CD8-positive, alpha-beta memory T cell (primary cell): Measurements from ENCODE around the gene PEA15. TPM values are rescaled to one million over a fixed set of nuclear protein-coding genes. Genes with fewer than 3 reads are reported as not detected.

Experiments used
- CTCF ChIA-PET: fragments of 350-600 bp; sonication (Branson Sonifier 250); formaldehyde crosslinking; loops from one replicate; lab custom pipeline; 2021; ENCODE audit warnings: antibody characterized with exemption; lab: Charles Lee
- POLR2A ChIA-PET: fragments of 350-600 bp; sonication (Branson Sonifier 250); formaldehyde crosslinking; loops from one replicate; lab custom pipeline; 2021; ENCODE audit warnings: antibody characterized with exemption; lab: Charles Lee
- DNase-seq, 5 donors: peaks; one replicate each; pipeline versions ENCODE4 v3.0.0 to v3.0.0-alpha.2; 2020 to 2022; ENCODE audit warnings: mixed read lengths in 1 of 5
- H3K27ac ChIP-seq: one replicate; pipeline ENCODE4 v1.7.0; 2013; ENCODE audit warnings: low read depth, mild to moderate bottlenecking, low read length, moderate library complexity
- H3K27me3 ChIP-seq: 2 replicates; pipeline ENCODE4 v1.7.0; 2013; ENCODE audit warnings: low read length, mild to moderate bottlenecking; ENCODE audit not compliant: insufficient read depth, poor library complexity, severe bottlenecking
- H3K36me3 ChIP-seq: 2 replicates; pipeline ENCODE4 v1.7.0; 2013; ENCODE audit warnings: mild to moderate bottlenecking, low read length, moderate library complexity; ENCODE audit not compliant: insufficient read depth
- H3K4me1 ChIP-seq: 2 replicates; pipeline ENCODE4 v1.7.0; 2013; ENCODE audit warnings: mild to moderate bottlenecking, low read length, moderate library complexity; ENCODE audit not compliant: insufficient read depth
- H3K4me3 ChIP-seq: 2 replicates; pipeline ENCODE4 v1.7.0; 2013; ENCODE audit warnings: mild to moderate bottlenecking, low read length
- H3K9me3 ChIP-seq: 2 replicates; pipeline ENCODE4 v1.7.0; 2013; ENCODE audit warnings: mild to moderate bottlenecking, low read length
- H3K27ac Mint-ChIP-seq, 8 donors: one replicate each; pipeline ENCODE4 v1.8.0; 2020 to 2021; ENCODE audit warnings: mixed read lengths in 8 of 8, mild to moderate bottlenecking in 6 of 8, inconsistent platforms in 3 of 8, moderate library complexity in 3 of 8
- H3K27me3 Mint-ChIP-seq, 2 donors: one replicate each; pipeline ENCODE4 v1.8.0; 2020 to 2021; ENCODE audit warnings: mixed read lengths in 2 of 2, mild to moderate bottlenecking in 1 of 2, moderate library complexity in 1 of 2
- H3K36me3 Mint-ChIP-seq, 3 donors: one replicate each; pipeline ENCODE4 v1.8.0; 2020 to 2021; ENCODE audit warnings: mixed read lengths in 3 of 3, inconsistent platforms in 1 of 3, mild to moderate bottlenecking in 1 of 3
- H3K4me1 Mint-ChIP-seq, 3 donors: one replicate each; pipeline ENCODE4 v1.8.0; 2020 to 2021; ENCODE audit warnings: mixed read lengths in 3 of 3, inconsistent platforms in 1 of 3, mild to moderate bottlenecking in 1 of 3
- H3K4me3 Mint-ChIP-seq, 7 donors: one replicate each; pipeline ENCODE4 v1.8.0; 2020 to 2021; ENCODE audit warnings: mixed read lengths in 7 of 7, mild to moderate bottlenecking in 6 of 7, moderate library complexity in 4 of 7, inconsistent platforms in 2 of 7
- H3K9me3 Mint-ChIP-seq, 5 donors: one replicate each; pipeline ENCODE4 v1.8.0; 2020 to 2022; ENCODE audit warnings: mixed read lengths in 5 of 5, mild to moderate bottlenecking in 3 of 5, moderate library complexity in 2 of 5, inconsistent platforms in 1 of 5
- polyA plus RNA-seq: library from polyadenylated mRNA; unstranded; fragments of 300-500 nt; fragmentation: Illumina TruSeq; gene quantifications from one replicate; pipeline ENCODE4 v1.2.3, GENCODE V29; 2021
- total RNA-seq, 2 experiments: library from RNA; stranded (reverse); gene quantifications; one replicate each; pipeline ENCODE4 v1.2.3, GENCODE V29; 2021

Gene PEA15
- total and polyA plus RNA-seq, 3 experiments from 2014 or later: 9.1 to 81.4 (median 77.4) TPM

DNA sequence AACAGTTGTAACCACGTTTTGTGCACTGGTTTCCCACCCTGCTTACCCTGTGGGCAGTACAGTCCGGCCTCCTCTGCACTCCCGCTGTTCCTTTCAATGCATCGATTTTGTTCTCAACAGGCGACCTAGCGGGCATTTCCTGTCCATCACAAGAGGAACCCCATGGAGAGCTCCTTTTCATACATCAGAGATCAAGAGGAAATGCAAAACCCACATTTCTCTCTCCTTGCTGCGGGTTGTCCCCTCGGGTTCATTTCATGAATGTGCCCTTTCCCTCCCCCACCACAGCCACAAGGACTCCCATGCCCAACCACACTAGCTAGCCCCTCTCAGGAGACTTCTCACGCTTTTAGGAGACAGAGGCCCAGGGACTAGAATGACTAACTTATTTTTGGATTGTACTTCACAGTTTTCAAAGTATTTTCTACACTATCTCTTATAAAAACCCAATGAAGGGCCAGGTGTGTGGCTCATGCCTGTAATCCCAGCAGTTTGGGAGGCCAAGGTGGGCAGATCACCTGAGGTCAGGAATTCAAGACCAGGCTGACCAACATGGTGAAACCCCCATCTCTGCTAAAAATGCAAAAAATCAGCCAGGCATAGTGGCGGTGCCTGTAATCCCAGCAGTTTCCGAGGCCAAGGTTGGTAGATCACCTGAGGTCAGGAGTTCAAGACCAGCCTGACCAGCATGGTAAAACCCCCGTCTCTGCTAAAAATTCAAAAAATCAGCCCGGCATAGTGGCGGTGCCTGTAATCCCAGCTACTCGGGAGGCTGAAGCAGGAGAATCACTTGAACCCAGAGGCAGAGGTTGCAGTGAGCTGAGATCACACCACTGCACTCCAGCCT is 35.4 kb upstream of the PEA15 start:
- Mint-ChIP-seq H3K27me3 (peaks cover 23 to 44% of the 10 kb centered on the region in 2 donors), H3K4me1 (peaks cover 7 to 9% (median 7%) of the 10 kb centered on the region in 3 donors), H3K4me3 (no peak overlapping the region), H3K9me3 (no peaks in the 10 kb centered on the region), H3K36me3 (no peaks in the 10 kb centered on the region), H3K27ac (peak overlapping the region in 4 of 8 donors; percentile 6 to 76 (median 34))
- H3K4me3 ChIP-seq: no peak overlapping the region
- POLR2A ChIA-PET: no interaction called here
- H3K27me3 ChIP-seq: peaks cover 7% of the 10 kb centered on the region
- H3K4me1 ChIP-seq: no peaks in the 10 kb centered on the region
- no peaks in the 10 kb centered on the region for H3K9me3 ChIP-seq
- no peak overlapping the region for H3K27ac ChIP-seq
- DNase-seq: no peak
- H3K36me3 ChIP-seq: no peaks in the 10 kb centered on the region
- CTCF ChIA-PET: no interaction called here

DNA sequence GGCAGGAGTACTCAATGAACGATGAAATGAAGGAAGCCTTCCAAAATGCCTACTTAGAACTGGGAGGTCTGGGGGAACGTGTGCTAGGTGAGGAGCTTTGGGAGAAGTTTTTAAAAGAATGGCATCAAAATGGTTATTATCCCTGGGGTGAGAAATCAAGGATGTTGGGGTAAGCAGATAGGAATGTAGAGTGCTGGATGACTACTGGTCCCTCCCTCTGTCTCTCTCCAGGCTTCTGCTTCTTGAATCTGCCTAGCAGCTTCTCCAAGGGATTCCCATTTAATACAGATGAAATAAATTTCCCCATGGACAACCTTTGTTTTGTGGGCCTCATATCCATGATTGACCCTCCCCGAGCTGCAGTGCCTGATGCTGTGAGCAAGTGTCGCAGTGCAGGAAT is 33.8 kb upstream of the PEA15 start:
- no peaks in the 10 kb centered on the region for H3K36me3 Mint-ChIP-seq
- POLR2A ChIA-PET: no interaction called here
- no peaks in the 10 kb centered on the region for H3K9me3 ChIP-seq
- no peak overlapping the region for H3K27ac Mint-ChIP-seq
- peaks cover 14 to 38% of the 10 kb centered on the region in 2 donors for H3K27me3 Mint-ChIP-seq
- peaks cover 7 to 9% (median 7%) of the 10 kb centered on the region in 3 donors for H3K4me1 Mint-ChIP-seq
- no peaks in the 10 kb centered on the region for H3K27me3 ChIP-seq
- H3K9me3 Mint-ChIP-seq: no peaks in the 10 kb centered on the region
- H3K27ac ChIP-seq: no peak overlapping the region
- no peaks in the 10 kb centered on the region for H3K36me3 ChIP-seq
- H3K4me1 ChIP-seq: no peaks in the 10 kb centered on the region
- no peak overlapping the region for H3K4me3 ChIP-seq
- CTCF ChIA-PET: no interaction called here
- H3K4me3 Mint-ChIP-seq: no peak overlapping the region
- no peak for DNase-seq

DNA sequence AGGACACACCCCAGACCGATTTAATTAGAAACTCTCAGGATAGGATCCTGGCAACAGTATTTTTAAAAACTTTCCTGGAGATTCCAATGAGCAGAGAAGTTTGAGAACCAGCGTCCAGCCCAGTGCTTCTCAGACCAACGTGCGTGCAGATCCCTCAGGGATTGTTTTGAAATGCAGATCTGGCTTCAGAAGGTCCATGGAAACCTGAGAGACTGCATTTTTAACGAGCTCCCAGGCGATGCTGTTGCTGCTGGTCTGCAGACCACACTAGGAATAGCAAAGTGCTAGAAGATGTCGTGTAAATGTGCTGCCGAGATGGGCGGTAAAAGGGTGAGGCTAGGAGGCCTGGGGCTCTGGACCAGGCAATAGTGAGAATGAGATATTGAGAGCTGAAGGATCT is 33.2 kb upstream of the PEA15 start:
- ChIA-PET CTCF (no interaction called here), POLR2A (no interaction called here)
- Histone ChIP-seq H3K4me3 (no peak overlapping the region), H3K36me3 (no peaks in the 10 kb centered on the region), H3K27ac (no peak overlapping the region), H3K4me1 (no peaks in the 10 kb centered on the region), H3K27me3 (no peaks in the 10 kb centered on the region), H3K9me3 (no peaks in the 10 kb centered on the region)
- Mint-ChIP-seq H3K27ac (no peak overlapping the region), H3K36me3 (no peaks in the 10 kb centered on the region), H3K4me1 (peaks cover 7 to 9% (median 7%) of the 10 kb centered on the region in 3 donors), H3K9me3 (no peaks in the 10 kb centered on the region), H3K4me3 (no peak overlapping the region), H3K27me3 (peaks cover 11 to 34% of the 10 kb centered on the region in 2 donors)
- DNase-seq: no peak

DNA sequence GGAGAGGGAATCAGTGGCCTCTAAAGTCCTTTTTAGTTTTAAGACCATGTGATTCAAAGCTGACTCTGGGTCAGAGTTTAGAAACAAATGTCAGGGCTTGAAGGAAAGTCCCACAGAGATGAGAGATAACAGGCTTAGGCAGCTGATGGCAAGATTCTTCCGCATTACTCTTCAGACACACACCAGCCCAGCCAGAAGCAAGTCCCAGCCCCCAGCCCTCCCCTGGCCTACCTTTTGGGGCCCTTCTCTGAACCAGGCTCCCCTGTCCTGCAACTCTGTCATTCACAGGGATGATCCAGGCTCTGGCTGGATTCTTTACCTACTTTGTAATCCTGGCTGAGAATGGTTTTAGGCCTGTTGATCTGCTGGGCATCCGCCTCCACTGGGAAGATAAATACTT is 28.0 kb upstream of the PEA15 start:
- no peak for DNase-seq
- Histone ChIP-seq H3K4me1 (no peaks in the 10 kb centered on the region), H3K4me3 (no peak overlapping the region), H3K27ac (no peak overlapping the region), H3K9me3 (no peaks in the 10 kb centered on the region), H3K27me3 (no peaks in the 10 kb centered on the region), H3K36me3 (no peaks in the 10 kb centered on the region)
- H3K36me3 Mint-ChIP-seq: no peaks in the 10 kb centered on the region
- ChIA-PET POLR2A (no interaction called here), CTCF (no interaction called here)
- no peaks in the 10 kb centered on the region for H3K9me3 Mint-ChIP-seq
- no peak overlapping the region for H3K27ac Mint-ChIP-seq
- H3K4me3 Mint-ChIP-seq: no peak overlapping the region
- H3K4me1 Mint-ChIP-seq: no peaks in the 10 kb centered on the region
- H3K27me3 Mint-ChIP-seq: peaks cover 10 to 46% of the 10 kb centered on the region in 2 donors

DNA sequence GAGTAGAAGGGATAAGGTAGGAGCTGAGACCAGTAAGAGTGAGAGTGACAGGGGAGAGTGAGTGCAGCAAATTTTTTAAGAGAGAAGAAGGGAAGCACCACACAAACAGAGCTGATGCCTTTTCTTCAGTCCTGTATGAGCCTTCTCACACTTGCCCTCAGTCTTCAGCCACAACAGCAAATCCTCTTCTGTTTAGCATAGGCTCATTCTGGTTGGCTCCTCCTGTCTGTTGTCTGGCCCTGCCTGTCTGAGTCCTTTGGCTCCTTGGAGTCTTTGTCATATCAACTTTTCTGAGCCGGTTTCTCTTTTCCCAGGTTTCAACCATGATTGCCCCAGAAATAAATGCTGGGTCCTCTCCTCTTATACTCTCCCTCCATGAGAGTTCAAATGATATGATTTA is 27.5 kb upstream of the PEA15 start:
- Mint-ChIP-seq H3K4me3 (no peak overlapping the region), H3K4me1 (no peaks in the 10 kb centered on the region), H3K27me3 (peaks cover 9 to 45% of the 10 kb centered on the region in 2 donors), H3K27ac (peak overlapping the region in 1 of 8 donors; percentile 19), H3K9me3 (no peaks in the 10 kb centered on the region), H3K36me3 (no peaks in the 10 kb centered on the region)
- Histone ChIP-seq H3K9me3 (no peaks in the 10 kb centered on the region), H3K4me1 (no peaks in the 10 kb centered on the region), H3K36me3 (no peaks in the 10 kb centered on the region), H3K27me3 (no peaks in the 10 kb centered on the region), H3K4me3 (no peak overlapping the region), H3K27ac (no peak overlapping the region)
- no peak for DNase-seq
- POLR2A ChIA-PET: no interaction called here
- CTCF ChIA-PET: no interaction called here

DNA sequence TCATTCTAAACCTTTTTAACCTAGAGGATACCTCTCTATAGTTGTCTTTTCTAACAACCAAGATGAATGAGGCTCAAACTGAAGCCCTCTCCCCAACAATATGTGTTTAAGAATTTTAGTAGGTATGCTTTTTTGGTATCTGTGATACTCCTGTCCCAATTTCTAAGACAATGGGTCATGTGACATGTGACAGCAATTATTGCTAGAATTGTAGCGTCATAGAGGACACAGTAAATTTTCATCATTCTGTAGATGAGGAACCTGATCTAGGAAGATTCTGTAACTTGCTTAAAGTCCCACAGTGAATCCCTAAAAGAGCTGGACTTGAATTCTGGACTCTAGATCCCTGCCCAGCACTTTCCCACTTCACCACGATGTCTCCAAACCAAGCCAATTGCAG is 26.5 kb upstream of the PEA15 start:
- POLR2A ChIA-PET: no interaction called here
- DNase-seq: no peak
- Mint-ChIP-seq H3K4me3 (no peak overlapping the region), H3K9me3 (no peaks in the 10 kb centered on the region), H3K36me3 (no peaks in the 10 kb centered on the region), H3K27me3 (peaks cover 4 to 39% of the 10 kb centered on the region in 2 donors), H3K27ac (no peak overlapping the region), H3K4me1 (no peaks in the 10 kb centered on the region)
- no peaks in the 10 kb centered on the region for H3K4me1 ChIP-seq
- H3K4me3 ChIP-seq: no peak overlapping the region
- H3K36me3 ChIP-seq: no peaks in the 10 kb centered on the region
- no peaks in the 10 kb centered on the region for H3K9me3 ChIP-seq
- no peaks in the 10 kb centered on the region for H3K27me3 ChIP-seq
- CTCF ChIA-PET: no interaction called here
- H3K27ac ChIP-seq: no peak overlapping the region

DNA sequence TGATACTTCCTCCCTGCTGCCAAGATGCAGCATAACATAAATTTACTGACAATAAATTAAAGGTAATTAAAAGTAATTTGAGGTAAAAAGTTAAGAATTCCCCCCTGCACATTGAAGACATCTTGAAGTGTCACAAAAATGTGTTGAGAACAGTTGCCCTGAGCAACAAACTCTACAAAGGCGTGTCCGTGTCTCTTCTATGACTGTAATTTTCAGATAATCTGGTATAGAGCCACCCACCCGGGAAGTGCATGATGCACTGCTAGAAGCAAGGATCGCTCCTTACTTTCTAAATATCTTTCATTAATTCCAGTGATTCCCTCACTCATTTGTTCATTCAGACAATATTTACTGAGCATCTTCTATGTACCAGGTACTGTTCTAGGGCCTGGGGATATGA is 25.8 kb upstream of the PEA15 start:
- no peak overlapping the region for H3K4me3 Mint-ChIP-seq
- H3K27ac Mint-ChIP-seq: peak overlapping the region in 1 of 8 donors; percentile 3
- H3K27me3 ChIP-seq: no peaks in the 10 kb centered on the region
- CTCF ChIA-PET: no interaction called here
- no peak overlapping the region for H3K27ac ChIP-seq
- POLR2A ChIA-PET: no interaction called here
- DNase-seq: no peak
- H3K36me3 ChIP-seq: no peaks in the 10 kb centered on the region
- peaks cover 4 to 36% of the 10 kb centered on the region in 2 donors for H3K27me3 Mint-ChIP-seq
- H3K36me3 Mint-ChIP-seq: no peaks in the 10 kb centered on the region
- no peaks in the 10 kb centered on the region for H3K9me3 ChIP-seq
- H3K4me3 ChIP-seq: no peak overlapping the region
- H3K9me3 Mint-ChIP-seq: no peaks in the 10 kb centered on the region
- H3K4me1 ChIP-seq: no peaks in the 10 kb centered on the region
- no peaks in the 10 kb centered on the region for H3K4me1 Mint-ChIP-seq

DNA sequence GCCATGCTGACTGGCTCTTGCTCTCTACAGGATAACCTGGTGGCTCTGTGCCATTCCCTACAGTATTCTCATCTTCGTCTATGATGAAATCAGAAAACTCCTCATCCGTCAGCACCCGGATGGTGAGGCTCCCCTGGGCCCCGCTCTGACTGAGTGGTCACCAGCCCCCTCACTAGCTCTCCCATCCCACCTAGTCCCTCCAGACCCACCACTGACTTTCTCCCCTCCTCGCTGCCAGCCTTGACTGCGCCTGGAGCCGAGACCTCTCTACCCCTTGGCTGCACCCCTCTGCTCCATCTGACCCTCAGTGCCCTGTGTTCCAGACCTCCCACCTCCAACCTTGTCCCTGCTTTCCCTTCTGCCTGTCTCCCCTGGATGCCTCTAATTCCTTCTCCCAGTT is 18.9 kb upstream of the PEA15 start:
- CTCF ChIA-PET: interaction anchor here (0.8 to 1.1 kb wide), 2 partner anchors 106 to 193 kb away, joined by 3 to 5 read pairs; no protein-coding TSS in a partner anchor
- no peaks in the 10 kb centered on the region for H3K36me3 ChIP-seq
- Mint-ChIP-seq H3K36me3 (no peaks in the 10 kb centered on the region), H3K4me3 (no peak overlapping the region), H3K9me3 (no peaks in the 10 kb centered on the region), H3K4me1 (no peaks in the 10 kb centered on the region), H3K27ac (peak overlapping the region in 1 of 8 donors; percentile 19), H3K27me3 (peaks cover 9 to 26% of the 10 kb centered on the region in 2 donors)
- no peaks in the 10 kb centered on the region for H3K9me3 ChIP-seq
- no peak overlapping the region for H3K27ac ChIP-seq
- no peak overlapping the region for H3K4me3 ChIP-seq
- no peaks in the 10 kb centered on the region for H3K27me3 ChIP-seq
- DNase-seq: no peak
- POLR2A ChIA-PET: no interaction called here
- no peaks in the 10 kb centered on the region for H3K4me1 ChIP-seq
